GM18498 (cell line): ENCODE results near the gene IRX4.
"Not testable (repeated sequence)": the region's sequence is repeated elsewhere in the genome, so short reads cannot be mapped to it uniquely, and the experiment has no call there.

ENCODE experiments used
- ATAC-seq: cut with Tn5 transposase; IDR thresholded peaks from one replicate; pipeline ENCODE4 v1.9.1; 2021; ENCODE audit warnings: mild to moderate bottlenecking, moderate library complexity; ENCODE audit not compliant: unreplicated experiment

IRX4 gene

DNA sequence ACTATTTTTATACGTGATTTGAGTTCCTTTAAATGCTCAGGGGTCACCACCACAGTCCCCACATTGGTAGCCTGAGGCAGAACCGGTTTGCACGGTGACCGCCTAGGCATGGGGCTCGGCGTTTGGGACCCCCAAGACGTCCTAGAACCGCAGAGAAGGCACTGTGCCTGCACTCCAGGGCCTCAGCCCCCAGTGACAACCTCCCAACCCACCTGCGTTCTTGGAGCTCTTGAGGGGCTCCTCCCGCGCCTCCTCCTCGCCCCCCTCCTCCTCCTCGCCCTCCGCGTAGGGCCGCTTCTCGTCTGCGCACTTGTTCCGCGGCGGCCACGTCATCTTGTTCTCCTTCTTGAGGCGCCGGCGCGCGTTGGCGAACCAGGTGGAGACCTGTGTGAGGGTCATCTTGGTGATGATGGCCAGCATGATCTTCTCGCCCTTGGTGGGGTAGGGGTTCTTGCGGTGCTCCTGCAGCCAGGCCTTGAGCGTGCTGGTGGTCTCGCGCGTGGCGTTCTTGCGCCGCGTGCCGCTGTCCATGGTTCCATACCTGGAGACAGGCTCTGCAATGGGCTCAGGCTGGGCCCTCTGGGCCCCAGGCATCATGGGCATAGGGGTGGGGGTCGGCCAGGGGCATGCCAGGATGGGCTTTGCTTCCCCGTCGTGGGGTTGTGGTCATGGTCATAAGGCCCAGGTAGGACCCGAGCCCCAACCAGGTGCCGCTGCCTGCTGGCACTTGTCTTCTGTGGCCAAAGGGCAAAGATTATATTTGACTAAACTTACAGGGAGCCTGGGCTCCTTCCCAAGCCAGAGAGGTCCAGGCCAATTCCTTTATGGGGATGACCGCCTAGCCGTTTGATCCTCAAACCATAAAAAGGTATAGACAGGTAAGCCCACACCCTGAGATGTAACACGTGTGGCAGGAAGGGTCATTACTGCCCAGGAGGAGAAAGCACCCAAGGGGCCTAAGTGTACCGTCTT, 3.1 kb downstream of the IRX4 start:
- no peak for ATAC-seq

DNA sequence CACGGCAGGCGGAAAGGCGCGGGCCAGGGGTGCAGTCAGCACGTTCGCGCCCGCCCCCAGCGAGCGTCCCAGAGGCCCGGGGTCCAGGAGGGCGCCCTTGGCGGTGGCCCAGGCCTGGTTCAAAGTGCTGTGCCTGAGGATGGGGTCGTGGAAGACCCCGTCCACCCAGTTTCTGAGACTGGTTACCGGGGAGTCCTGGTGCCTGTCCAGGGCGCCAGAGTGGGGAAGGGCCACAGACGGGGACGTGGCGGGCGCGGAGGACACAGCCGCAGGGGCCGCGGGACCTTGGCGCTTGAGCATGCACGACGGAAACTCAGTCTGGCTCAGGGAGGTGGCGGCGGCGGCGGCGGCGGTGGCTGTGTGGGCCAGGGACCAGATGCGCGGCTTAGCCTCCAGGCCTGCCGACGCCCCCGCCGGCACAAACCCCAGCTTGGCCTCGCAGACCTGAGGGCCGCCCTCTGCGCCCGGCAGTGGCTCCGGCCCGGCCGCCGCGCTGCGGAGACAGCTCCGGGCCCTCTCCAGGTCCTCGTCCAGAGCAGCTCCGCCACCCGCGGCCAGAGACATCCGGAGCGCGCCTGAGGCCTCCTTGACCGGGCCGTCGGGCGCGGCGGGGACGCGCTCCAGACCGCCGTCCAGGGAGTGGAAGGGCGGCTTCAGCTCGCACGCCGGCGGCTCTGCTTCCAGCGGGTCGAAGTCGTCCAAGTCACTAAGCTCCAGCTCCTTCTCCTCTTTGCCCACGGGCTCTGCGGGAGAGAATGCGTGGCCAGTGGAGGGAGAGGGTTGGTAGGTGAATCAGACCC, 4.5 kb downstream of the IRX4 start:
- ATAC-seq: no peak

DNA sequence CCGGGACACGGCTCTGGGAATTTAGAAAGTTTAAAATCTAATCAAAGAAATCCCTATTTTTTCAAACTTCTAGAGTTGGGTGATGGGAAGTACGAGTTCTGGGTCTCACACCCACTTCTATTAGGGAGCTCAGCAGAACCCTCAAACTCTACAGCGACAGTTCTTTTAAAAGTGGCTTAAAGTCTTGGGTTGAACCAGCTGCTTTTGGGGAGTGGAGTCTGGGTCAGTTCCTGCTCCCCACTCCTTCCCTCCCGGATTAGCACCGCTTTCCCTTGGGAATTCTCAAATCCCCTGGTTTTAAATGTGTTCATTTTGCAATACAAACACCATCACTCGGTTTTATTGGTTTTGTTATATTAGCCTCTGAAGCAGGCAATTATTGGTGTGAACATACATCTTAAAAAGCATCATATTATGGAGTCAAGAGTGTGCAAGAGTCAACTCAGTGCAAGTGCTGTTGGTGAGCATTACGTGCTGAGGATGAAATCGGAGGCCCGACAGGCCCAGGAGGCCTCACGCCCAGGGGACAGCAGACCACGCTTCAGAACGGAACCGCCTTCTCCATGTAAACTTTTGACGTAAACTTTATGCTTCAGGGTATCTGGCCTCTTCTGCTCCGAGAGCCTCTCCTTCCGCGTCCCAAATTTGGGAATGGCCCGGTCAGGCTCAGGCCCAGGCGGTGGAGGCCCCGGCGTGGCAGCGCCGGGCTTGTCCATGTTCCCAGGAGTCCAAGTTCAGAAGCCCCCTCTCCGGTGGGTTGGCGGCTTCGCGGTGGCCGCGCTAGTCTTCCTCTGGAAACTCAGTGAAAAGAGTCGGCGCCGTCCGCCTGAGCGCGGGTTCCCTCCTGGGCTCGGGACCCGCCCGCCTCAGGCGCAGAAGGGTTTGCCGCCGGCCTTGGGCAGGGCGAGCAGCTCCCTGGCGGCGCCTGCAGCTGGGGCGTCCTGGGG, 5.3 kb downstream of the IRX4 start:
- no peak for ATAC-seq

DNA sequence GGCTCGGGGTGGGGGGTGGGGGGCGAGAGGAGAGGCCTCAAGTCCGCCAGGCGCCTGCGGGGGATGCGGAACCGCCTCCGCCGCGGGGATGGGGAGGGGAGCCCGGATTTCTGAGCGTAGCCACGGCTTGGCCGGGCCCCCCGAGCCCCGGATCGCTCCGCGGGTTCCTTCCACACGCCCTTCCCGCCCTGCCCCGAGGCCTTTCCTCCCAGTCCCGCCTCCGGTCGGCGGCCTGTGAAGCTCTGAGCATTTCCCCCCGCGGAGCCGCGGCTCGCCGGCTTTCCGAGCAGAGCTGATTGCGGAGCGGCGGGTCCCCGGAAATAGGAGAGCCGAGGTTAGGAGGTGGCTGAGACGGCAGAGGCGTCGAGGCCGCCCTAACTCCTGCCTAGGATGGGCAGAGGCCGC, 6.1 kb downstream of the IRX4 start:
- ATAC-seq: no peak

DNA sequence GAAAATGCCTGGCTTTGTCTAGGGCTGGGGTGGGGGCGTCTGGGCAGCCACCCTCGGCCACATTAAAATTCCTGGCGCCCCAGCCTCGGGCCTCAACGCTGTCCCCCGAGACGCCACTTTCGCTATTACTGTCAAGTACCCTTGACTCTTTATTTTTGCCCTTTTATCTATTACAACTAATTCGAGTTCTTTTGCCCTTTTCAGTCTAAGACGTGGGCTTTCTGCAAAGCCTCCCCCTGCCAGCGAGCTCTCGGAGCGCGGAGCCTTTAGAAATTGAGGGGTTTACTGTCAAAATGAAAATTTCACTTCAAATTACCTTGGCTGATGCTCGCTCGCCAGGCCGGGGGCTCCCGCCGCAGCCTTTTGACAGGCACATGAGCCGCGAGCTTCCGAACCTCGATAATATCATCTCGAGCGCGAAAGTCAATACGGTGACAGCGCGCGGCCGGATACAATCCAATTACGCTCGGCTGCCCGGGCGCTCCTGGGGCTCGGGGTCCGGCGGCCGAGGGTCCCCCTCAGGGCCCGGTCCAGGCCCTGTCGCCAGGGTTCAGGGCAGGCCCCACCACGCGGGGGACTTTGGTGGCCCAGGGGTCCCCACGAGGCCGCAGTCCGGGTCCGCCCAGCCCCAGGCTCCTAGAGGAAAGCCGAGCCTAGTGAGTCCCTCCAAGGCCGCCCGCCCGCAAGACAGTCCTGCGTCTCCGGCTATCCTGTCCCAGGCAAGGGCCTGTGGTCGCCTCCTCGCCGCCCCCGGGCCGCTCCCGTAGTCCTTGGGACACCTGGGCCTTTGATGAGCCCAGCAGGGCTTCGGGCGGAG, 6.7 kb downstream of the IRX4 start:
- ATAC-seq: no peak

DNA sequence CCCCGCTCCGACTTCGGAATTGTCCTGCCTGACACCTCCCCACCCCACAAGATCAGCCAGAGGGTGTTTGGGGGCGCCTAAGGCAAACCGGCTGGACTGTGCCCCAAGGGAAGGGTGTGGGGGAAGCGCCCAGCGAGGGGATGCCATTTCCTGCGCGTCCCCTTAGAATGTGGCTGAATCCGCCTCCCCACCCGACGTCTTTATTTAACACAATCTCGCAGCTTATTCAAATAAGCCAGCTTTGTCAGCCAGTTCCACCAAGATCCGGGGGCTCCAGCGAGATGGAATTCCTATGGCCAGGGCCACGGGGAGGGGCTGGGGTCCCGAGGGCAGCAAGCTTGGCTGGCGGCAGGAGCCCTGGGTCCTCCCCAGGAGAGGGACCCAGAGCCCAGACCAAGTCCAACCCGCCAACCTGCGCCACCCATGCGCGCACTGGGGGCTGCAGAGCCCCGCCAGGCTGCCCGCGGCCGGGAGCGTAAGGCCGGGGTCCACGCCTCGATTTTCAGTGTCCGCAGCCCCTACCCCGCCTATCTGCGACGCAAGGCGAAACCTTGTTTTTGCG, 7.4 kb downstream of the IRX4 start:
- no peak for ATAC-seq

DNA sequence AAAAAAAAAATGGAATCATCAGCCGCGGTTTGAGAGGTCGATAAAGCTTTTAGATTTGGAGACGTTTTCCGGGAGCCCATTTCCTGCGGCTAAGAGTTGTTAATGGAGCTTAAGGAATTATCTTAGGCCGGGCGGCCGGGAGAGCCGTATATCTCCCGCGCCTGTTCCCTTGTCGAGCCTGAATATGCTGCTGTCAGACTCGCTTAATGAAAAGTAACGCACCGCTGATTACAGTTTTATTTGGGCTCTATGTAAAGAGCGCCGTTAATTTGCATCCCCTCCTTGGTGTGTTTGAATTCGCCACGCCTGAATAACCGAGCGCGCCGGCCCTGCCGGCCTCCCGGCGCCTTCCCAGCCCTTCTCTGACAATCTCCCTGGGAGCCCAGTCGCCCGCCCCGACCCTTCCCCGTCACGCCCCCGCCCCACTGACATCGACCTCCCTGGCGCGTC, 7.9 kb downstream of the IRX4 start:
- ATAC-seq: no peak

DNA sequence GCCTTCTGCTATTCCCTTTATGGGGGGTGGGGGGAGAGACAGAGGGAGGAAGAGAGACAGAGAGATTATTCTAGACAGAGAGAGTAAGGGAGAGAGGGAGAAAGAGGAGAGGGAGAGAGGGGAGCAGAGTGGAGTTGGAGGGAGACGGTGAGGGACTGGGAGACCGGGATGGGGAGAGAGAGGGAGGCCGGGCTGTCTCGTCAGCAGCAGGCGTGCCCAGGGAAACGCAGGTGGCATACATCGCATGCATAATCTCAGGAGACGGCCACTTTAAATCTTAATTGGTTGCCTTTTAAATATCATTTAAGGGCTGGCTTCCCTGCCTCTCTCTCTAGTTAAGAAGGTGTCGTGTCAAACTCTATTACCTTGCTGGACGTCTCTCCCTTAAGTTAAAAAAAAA, 8.4 kb downstream of the IRX4 start:
- ATAC-seq: no peak

DNA sequence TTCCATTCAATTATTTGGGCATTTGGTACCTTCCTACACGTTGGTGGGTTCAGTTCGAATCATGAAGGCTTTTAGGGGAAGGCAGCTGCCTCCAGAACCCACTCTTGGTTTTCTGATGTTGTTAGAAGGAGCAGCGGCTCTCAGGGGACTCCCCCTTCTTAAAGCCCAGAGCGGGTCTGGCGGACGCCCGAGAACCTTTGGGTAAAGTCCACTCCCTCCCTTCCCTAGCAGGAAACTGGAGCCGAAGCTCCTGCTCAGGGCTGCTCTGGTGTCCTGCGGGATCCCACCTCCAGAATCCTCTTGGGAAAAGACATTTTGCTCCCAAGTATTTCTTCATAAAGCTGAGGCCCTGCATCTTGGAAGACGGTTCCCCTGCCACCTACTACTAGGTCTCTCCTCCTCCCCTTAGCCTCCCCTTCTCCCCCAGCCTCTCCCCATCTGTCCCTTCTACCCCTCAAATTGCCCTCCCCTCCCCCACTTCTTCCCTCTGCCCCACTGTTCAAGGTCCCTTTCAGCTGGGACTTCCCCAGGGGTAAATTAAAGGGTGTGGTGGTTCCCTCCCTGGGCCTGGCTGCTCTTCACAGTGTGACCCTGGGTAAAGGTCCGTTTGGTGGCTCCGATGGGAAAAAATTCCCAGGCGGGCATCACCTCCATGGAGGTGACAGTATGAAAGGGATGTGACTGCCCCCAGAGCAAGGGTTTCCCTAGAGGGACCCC, 9.3 kb downstream of the IRX4 start:
- ATAC-seq: no peak

DNA sequence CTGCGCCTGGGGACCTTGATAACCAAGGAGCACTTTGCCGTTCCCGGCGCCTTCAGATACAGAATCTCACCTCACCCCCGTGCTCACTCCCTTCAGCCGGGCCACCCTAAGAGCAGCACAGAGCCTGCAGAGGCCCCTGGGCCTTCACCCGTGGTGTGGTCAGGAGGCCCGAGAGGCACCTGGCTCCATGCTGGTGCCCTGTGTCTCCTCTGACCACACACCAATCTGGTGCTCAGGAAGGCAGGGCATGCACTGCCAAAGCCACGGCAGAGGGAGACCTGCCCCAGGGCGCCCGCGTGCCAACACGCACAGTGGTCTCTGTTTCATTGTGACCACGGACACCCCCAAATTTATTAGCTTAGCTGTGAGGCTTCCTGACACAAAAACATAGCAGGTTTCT, 11.3 kb downstream of the IRX4 start:
- no peak for ATAC-seq

DNA sequence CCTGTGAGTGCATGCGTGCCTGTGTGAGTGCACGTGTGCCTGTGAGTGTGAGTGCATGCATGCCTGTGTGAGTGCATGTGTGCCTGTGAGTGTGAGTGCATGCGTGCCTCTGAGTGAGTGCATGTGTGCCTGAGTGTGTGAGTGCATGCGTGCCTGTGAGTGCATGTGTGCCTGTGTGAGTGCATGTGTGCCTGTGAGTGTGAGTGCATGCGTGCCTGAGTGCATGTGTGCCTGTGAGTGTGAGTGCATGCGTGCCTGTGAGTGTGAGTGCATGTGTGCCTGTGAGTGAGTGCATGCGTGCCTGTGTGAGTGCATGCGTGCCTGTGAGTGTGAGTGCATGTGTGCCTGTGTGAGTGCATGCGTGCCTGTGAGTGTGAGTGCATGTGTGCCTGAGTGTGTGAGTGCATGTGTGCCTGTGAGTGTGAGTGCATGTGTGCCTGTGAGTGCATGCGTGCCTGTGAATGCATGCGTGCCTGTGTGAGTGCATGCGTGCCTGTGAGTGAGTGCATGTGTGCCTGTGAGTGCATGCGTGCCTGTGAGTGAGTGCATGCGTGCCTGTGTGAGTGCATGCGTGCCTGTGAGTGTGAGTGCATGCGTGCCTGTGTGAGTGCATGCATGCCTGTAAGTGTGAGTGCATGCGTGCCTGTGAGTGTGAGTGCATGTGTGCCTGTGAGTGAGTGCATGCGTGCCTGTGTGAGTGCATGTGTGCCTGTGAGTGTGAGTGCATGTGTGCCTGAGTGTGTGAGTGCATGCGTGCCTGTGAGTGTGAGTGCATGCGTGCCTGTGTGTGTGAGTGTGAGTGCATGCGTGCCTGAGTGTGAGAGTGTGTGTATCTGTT, 12.1 kb downstream of the IRX4 start:
- ATAC-seq: not testable (repeated sequence)

DNA sequence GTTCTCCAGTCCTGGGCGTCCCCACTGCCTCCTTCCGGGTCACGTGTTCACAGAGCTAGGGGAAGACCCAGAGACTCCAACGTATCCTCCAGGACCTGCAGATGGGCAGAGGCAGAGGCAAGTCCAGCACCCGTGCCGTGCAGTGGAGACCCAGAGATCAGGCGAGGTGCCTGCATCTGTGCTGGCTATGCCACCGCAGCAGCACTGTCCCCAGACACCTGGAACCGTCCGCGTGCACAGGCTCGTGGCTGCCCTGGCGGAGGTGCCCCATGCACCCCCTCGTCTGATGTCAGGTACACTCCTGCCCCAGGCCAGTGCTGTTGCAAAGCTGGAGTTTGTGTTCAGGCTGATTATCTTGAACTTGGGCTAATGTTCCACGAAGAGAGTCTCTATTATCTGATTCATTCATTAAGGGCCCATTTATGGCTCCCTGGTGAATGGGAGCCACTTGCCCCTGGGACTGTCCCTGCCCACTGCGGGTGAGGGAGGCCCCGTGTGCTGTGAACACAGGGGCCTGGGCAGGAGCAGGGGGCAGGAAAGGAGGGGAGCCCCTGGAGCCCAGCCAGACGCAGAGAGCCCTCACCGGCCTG, 13.7 kb downstream of the IRX4 start:
- ATAC-seq: no peak

DNA sequence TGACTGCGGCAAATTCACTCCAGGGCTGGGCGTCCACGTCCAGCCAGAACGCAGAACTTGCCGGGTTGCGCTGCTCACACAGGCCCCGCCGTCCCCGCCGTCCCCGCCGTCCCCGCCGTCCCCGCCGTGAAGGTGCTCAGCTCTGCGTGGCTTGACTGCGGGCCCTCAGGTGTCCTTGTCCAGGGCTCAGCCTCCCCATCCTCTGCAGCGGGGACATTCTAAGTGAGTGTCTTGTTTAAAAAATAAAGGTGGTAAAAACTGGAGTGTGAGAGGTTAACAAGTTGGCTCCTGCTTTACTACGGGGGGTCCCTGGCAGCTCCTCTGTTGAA, 14.9 kb downstream of the IRX4 start:
- no peak for ATAC-seq

DNA sequence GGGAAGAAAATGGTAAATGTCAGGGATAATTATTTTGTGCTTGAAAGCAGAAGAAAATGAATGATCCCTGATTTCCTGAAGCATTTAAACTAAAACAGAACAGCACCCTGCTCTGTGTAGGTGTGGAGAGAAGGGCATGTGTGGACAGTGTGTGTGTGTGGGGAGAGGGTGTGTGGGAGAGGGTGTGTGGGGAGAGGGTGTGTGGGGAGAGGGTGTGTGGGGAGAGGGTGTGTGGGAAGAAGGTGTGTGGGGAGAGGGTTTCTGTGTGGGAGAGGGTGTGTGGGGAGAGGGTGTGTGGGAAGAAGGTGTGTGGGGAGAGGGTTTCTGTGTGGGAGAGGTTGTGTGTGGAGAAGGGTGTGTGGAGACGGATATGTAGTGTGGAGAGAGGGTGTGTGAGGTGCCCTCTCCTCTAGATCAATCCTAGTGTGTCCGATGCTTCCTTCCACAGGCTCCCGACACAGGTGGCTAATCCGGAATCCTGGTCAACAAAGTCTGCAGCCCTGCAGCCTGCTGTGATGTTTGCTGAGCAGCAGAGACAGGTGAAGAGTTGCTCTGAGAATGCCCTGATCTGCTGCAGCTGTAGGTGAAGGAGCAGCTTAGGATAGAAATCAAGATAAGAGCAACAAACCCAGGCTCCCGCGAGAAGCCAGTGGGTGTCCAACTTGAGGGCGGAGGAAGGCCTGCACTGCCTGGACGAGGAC, 15.5 kb downstream of the IRX4 start:
- ATAC-seq: no peak

DNA sequence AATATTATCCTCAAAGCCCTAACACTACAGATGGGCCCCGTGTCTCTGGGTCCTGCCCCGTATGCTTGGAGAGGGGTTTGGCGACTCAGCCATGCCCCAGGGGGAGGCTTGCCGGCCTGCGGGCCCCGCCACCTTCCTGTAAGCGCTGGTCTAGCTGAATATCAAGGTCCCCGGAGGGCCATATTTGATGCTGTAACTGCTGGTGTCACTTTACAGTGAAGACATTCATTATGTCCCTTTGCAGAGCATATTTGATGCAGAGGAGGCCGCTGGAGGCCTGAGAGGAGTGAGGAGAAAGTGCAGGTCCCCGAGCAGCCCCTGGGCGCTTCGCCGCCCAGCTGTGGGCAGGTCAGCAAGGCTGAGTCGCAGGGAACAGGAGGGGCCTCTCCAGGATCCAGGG, 16.8 kb downstream of the IRX4 start:
- ATAC-seq: no peak

DNA sequence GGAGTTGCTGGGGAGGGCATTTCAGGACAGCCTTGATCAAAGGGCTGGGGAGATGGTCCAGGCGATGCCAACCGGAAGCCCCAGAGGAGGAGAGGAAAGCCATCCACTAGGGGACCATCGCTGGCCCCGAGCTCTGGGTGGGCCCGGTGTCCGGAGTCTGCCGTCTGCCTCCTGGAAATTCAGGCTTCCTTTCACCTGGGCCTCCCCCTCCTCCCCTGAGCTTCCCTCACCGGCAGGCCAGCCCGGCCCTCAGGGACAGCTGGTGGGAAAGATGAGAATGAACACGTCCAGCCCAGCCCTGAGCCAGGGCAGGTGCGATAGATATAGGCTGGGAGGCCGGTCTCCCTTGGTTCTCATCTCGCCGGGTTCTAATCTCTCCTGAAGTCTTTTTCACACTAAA, 17.2 kb downstream of the IRX4 start:
- ATAC-seq: no peak

DNA sequence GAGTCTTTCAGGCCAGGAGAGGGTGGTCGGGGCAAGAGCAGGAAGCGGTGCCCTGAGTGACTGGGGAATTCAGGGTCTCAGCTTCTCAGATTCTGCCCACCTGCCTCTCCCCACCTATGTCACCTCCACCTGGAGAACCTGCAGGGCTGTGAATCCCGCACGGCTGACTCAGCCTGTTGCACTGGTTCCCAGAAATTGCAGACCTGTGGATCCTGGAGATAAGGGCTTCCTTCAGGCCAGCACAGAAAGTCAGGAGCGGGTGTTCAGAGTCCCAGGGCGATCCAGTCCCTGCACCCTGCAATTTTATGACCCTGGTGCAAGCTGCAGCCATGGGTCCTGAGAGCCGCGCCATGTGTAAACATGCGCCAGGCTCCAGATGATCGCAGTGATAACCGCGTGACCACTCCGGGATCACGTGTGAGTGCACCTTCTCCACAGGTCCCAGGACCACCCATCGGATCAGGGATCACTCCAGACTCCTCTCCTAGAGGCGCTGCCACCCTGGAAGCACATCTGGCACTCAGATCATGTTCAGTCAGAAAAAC, 17.8 kb downstream of the IRX4 start:
- no peak for ATAC-seq
